T-cell (primary cell): ENCODE measurements around the gene ATAD2B. TPM values are rescaled to one million over a fixed set of nuclear protein-coding genes. Genes with fewer than 3 reads are reported as not detected.

Experiments used
- ATAC-seq, 4 experiments: fragments of 200-7000 bp in 3 of 4; fragments of 150-1000 bp in 1 of 4; cut with Tn5 transposase; replicated peaks in 1 of 4; 1 replicate in 3 of 4; 2 replicates in 1 of 4; pipeline ENCODE4 v1.10.0; 2021; ENCODE audit warnings: moderate library complexity in 3 of 4, mild to moderate bottlenecking in 2 of 4, moderate number of reproducible peaks in 1 of 4
- CTCF ChIA-PET, 2 donors: fragments of 300-600 bp; sonication (Branson Sonifier 250); formaldehyde crosslinking; loops; one replicate each; lab custom pipeline; 2022; ENCODE audit warnings: antibody characterized with exemption in 2 of 2; lab: Charles Lee
- POLR2A ChIA-PET, 2 donors: fragments of 300-600 bp; sonication (Branson Sonifier 250); formaldehyde crosslinking; loops; one replicate each; lab custom pipeline; 2022; ENCODE audit warnings: antibody characterized with exemption in 2 of 2; lab: Charles Lee
- DNase-seq, 35 experiments: peaks; one replicate each; pipeline versions ENCODE4 v3.0.0 to v3.0.0-alpha.2; 2013 to 2023
- H3K27ac ChIP-seq: one replicate; pipeline ENCODE4 v1.5.1; 2013; ENCODE audit warnings: low read length
- H3K27me3 ChIP-seq, 2 experiments: replicated peaks in 1 of 2; 1 replicate in 1 of 2; 2 replicates in 1 of 2; pipeline versions ENCODE4 v1.6.1 to v1.7.0; 2013; ENCODE audit warnings: low read length in 1 of 2, mixed read lengths in 1 of 2; ENCODE audit not compliant: control insufficient read depth in 2 of 2, insufficient read depth in 2 of 2; ENCODE audit errors: extremely low read depth in 1 of 2
- H3K36me3 ChIP-seq, 2 donors: 1 replicate in 1 of 2; 2 replicates in 1 of 2; pipeline versions ENCODE4 v1.6.1 to v1.7.0; 2013; ENCODE audit warnings: low read length in 1 of 2; ENCODE audit not compliant: control insufficient read depth in 2 of 2, insufficient read depth in 1 of 2; ENCODE audit errors: extremely low read depth in 1 of 2
- H3K4me1 ChIP-seq, 2 experiments: 1 replicate in 1 of 2; 2 replicates in 1 of 2; pipeline versions ENCODE4 v1.6.1 to v1.7.0; 2013; ENCODE audit warnings: low read length in 2 of 2, mixed read lengths in 1 of 2; ENCODE audit not compliant: insufficient read depth in 2 of 2, control insufficient read depth in 1 of 2; ENCODE audit errors: extremely low read depth in 1 of 2
- H3K4me3 ChIP-seq, 2 donors: 1 replicate in 1 of 2; 2 replicates in 1 of 2; pipeline versions ENCODE4 v1.5.1 to v1.7.0; 2013; ENCODE audit warnings: mild to moderate bottlenecking in 2 of 2, low read length in 1 of 2, moderate library complexity in 1 of 2; ENCODE audit not compliant: control insufficient read depth in 1 of 2; ENCODE audit errors: extremely low read depth in 1 of 2
- H3K9me3 ChIP-seq: 2 replicates; pipeline ENCODE4 v1.7.0; 2013
- H3K27ac Mint-ChIP-seq, 2 donors: one replicate each; pipeline ENCODE4 v1.8.0; 2020 to 2021; ENCODE audit warnings: mild to moderate bottlenecking in 2 of 2, mixed read lengths in 2 of 2
- H3K27me3 Mint-ChIP-seq, 2 donors: one replicate each; pipeline ENCODE4 v1.8.0; 2021 to 2022; ENCODE audit warnings: mixed read lengths in 2 of 2
- H3K36me3 Mint-ChIP-seq: one replicate; pipeline ENCODE4 v1.8.0; 2021; ENCODE audit warnings: mixed read lengths
- H3K4me1 Mint-ChIP-seq, 3 donors: one replicate each; pipeline ENCODE4 v1.8.0; 2020 to 2022; ENCODE audit warnings: mixed read lengths in 3 of 3, mild to moderate bottlenecking in 1 of 3
- H3K4me3 Mint-ChIP-seq, 3 donors: one replicate each; pipeline ENCODE4 v1.8.0; 2020 to 2022; ENCODE audit warnings: mild to moderate bottlenecking in 3 of 3, mixed read lengths in 3 of 3, moderate library complexity in 3 of 3
- H3K9me3 Mint-ChIP-seq, 3 donors: one replicate each; pipeline ENCODE4 v1.8.0; 2020 to 2022; ENCODE audit warnings: mixed read lengths in 3 of 3
- WGBS: methylation state at CpG from one replicate; pipeline ENCODE4 v1.1.5; 2013; ENCODE audit warnings: missing lambda C conversion rate; ENCODE audit not compliant: insufficient coverage; 5-methylcytosine and 5-hydroxymethylcytosine counted together
- total RNA-seq, 35 experiments: library from RNA in 6 of 35; stranded (reverse) in 6 of 35; fragments of 120-200 nt in 1 of 35; gene quantifications; one replicate each; pipeline versions ENCODE4 v1.2.1 to v1.2.4 and lab custom pipeline; 2013 to 2026

Gene ATAD2B
- total RNA-seq, 5 donors from 2014 or later (not counting 1 experiment from before 2014, with no cell fraction given) = 33.9 to 49.3 (median 40.6) TPM

DNA sequence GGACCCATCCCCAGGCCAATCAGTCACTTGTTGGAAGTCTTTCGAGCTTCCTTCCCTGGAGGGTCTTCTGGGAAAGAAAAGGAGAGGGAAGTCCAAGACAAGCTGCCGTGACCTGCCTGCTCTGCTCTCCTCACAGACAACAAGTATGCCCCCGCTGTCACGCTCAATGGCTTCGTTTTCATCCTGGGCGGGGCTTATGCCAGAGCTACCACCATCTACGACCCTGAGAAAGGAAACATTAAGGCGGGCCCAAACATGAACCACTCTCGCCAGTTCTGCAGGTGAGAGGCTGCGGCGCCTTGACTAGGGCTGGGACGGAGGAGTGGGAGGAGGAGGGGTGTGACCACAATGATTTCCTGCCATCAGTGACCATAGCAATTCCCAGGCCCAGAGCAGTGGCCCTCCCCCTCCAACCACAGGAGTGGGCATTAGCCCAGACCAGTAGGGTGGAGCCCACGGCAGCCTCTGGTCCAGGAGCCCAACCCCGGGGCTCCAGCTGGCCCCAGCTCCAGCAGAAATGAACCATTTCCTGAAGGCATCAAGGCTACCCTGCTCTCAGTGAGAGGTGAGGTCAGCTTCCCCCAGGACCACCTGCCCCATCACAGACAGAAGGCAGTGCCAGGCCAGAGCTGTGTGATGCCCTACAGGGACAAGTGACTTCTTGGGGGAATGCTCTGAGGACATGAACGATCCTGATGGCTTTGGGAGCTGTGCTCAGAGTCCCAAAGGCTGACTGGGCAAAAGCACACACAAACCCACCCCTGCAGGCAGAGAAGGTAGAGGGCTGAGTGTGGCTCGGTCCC is 223.1 kb downstream of the ATAD2B start:
- WGBS = 91% methylated on average over 8 of the region's 16 CpGs
- Mint-ChIP-seq H3K9me3 (no peaks in the 10 kb centered on the region), H3K27ac (no peak overlapping the region), H3K4me3 (no peak overlapping the region), H3K4me1 (peaks cover 0 to 13% (median 0%) of the 10 kb centered on the region in 3 donors), H3K27me3 (no peaks in the 10 kb centered on the region), H3K36me3 (peaks cover 48% of the 10 kb centered on the region)
- no peaks in the 10 kb centered on the region for H3K4me1 ChIP-seq
- H3K4me3 ChIP-seq = no peak overlapping the region
- POLR2A ChIA-PET = no interaction called here
- ATAC-seq (no peak), DNase-seq (no peak)
- no peaks in the 10 kb centered on the region for H3K9me3 ChIP-seq
- no peak overlapping the region for H3K27ac ChIP-seq
- CTCF ChIA-PET = no interaction called here
- peaks cover 12 to 17% of the 10 kb centered on the region in 2 donors for H3K36me3 ChIP-seq
- H3K27me3 ChIP-seq = no peaks in the 10 kb centered on the region

- Histone ChIP-seq H3K27me3 (no peaks in the 10 kb centered on the region), H3K36me3 (peaks cover 12 to 16% of the 10 kb centered on the region in 2 donors), H3K9me3 (no peaks in the 10 kb centered on the region), H3K4me1 (no peaks in the 10 kb centered on the region), H3K4me3 (no peak overlapping the region), H3K27ac (no peak overlapping the region)
- no peak overlapping the region for H3K4me3 Mint-ChIP-seq
- no peak for DNase-seq
- H3K9me3 Mint-ChIP-seq = no peaks in the 10 kb centered on the region
- no peak for ATAC-seq
- WGBS = 96% methylated on average over 15 of the region's 17 CpGs
- H3K27me3 Mint-ChIP-seq = no peaks in the 10 kb centered on the region
- ChIA-PET CTCF (no interaction called here), POLR2A (no interaction called here)
- peaks cover 44% of the 10 kb centered on the region for H3K36me3 Mint-ChIP-seq
- H3K4me1 Mint-ChIP-seq = peaks cover 0 to 13% (median 0%) of the 10 kb centered on the region in 3 donors
- H3K27ac Mint-ChIP-seq = no peak overlapping the region
Observed at GRCh38 chr2:23703037-23703582, 223.8 kb downstream of the ATAD2B start.

DNA sequence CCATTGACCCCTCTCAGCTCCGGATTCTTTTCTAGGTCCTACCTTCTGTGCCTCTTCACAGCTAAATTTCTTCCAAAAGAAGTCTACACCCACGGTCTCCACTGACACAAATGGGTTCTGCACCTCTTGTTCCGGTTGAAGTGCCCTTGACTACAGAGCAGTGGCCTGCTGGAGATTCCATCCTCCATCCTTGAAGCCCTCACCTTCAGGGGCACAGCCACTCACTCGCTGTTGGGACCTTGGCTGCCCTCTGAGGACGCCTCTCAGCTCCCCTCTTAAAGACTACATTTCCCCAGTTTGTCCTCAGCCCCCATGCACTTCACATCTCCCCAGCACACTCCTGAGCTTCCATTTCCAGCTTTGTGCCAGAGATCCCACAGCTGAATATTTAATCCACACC is 226.3 kb downstream of the ATAD2B start:
- H3K27ac Mint-ChIP-seq = no peak overlapping the region

DNA sequence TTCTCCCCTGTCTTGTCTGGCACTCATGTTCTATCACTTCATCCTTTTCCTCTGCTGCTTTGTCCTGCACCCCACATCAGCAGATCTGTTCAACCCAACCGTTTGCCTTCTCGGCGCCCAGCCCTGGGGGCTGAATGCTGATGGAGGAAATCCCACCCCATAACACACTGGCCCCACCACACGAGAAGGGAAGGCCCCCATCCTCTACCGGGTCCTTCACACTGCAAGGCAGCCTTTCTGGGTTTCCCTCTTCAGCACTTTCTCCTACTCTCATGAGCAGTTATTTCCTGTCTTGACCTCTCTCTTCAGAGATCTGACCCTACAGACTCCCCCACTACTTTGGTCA is 227.4 kb downstream of the ATAD2B start:
- Histone ChIP-seq H3K9me3 (no peaks in the 10 kb centered on the region), H3K27ac (no peak overlapping the region), H3K36me3 (peaks cover 0 to 7% of the 10 kb centered on the region in 2 donors), H3K4me1 (no peaks in the 10 kb centered on the region), H3K4me3 (no peak overlapping the region), H3K27me3 (no peaks in the 10 kb centered on the region)
- 85% methylated on average over 4 of the region's 5 CpGs for WGBS
- Mint-ChIP-seq H3K36me3 (peaks cover 22% of the 10 kb centered on the region), H3K27me3 (no peaks in the 10 kb centered on the region), H3K4me1 (peaks cover 0 to 16% (median 0%) of the 10 kb centered on the region in 3 donors), H3K4me3 (no peak overlapping the region), H3K27ac (no peak overlapping the region), H3K9me3 (no peaks in the 10 kb centered on the region)
- DNase-seq = no peak
- ChIA-PET POLR2A (interaction anchor here in 1 of 2 donors (0.6 kb wide), 1 partner anchor 23 kb away, joined by 4 read pairs; no protein-coding TSS in a partner anchor), CTCF (no interaction called here)
- ATAC-seq = no peak

More for the DNA sequence above, 226.3 kb downstream of the ATAD2B start:
- no peak for ATAC-seq
- ChIA-PET CTCF (no interaction called here), POLR2A (no interaction called here)
- WGBS = 92% methylated on average over 5 of the region's 5 CpGs
- H3K27me3 ChIP-seq = no peaks in the 10 kb centered on the region
- H3K36me3 Mint-ChIP-seq = peaks cover 25% of the 10 kb centered on the region
- H3K9me3 Mint-ChIP-seq = no peaks in the 10 kb centered on the region
- H3K4me3 ChIP-seq = no peak overlapping the region
- H3K27me3 Mint-ChIP-seq = no peaks in the 10 kb centered on the region
- H3K4me1 ChIP-seq = no peaks in the 10 kb centered on the region
- DNase-seq = no peak
- no peak overlapping the region for H3K27ac ChIP-seq
- peaks cover 2 to 7% of the 10 kb centered on the region in 2 donors for H3K36me3 ChIP-seq
- H3K4me1 Mint-ChIP-seq = peaks cover 0 to 13% (median 0%) of the 10 kb centered on the region in 3 donors
- no peaks in the 10 kb centered on the region for H3K9me3 ChIP-seq
- no peak overlapping the region for H3K4me3 Mint-ChIP-seq

DNA sequence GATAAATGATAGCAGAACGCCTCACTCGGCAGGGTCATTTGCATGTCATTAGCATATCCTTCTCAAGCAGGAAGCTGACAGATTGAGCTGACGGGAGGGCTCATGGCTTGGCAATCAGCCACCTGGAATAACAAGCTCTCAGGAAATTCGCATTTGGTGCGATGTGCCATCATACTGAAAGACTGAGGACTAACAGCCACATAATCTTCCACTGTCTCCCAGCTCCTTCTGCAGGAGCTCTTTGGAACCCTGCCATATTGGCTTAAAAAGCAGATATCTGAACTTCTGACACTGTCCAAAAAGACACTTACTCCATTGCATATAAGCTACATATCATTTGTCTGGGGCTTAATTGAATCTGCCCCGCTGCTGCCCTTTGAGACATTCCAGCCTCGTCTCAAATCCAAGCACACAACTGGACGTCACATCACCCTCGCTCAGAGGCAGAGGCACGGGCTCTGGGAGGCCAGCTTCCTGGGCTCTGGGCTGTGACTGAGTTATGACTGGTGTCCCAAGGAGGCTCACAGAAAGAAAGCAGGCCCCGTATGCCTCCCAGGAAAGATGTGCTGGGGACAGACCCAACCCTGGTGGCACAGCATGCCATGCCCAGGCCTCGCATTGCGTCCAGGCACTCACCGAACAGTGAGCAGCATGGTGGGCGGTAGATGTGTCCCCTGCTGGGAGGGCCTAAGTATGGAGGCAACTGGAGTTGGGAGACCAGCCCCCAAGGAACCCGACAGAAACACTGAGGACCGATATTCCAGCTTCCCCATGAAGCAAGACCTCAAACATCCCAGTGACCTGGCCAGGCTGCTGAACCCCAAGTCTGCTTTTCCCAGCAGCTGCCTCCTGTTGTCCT is 228.0 kb downstream of the ATAD2B start:
- WGBS = 92% methylated on average over 16 of the region's 17 CpGs
- Mint-ChIP-seq H3K9me3 (no peaks in the 10 kb centered on the region), H3K27me3 (no peaks in the 10 kb centered on the region), H3K36me3 (peaks cover 28% of the 10 kb centered on the region), H3K27ac (no peak overlapping the region), H3K4me3 (no peak overlapping the region), H3K4me1 (peaks cover 0 to 19% (median 0%) of the 10 kb centered on the region in 3 donors)
- Histone ChIP-seq H3K4me1 (no peaks in the 10 kb centered on the region), H3K9me3 (no peaks in the 10 kb centered on the region), H3K4me3 (no peak overlapping the region), H3K27me3 (no peaks in the 10 kb centered on the region), H3K27ac (no peak overlapping the region), H3K36me3 (peaks cover 0 to 3% of the 10 kb centered on the region in 2 donors)
- DNase-seq = no peak
- CTCF ChIA-PET = no interaction called here
- POLR2A ChIA-PET = interaction anchor here in 1 of 2 donors (0.6 kb wide), 1 partner anchor 23 kb away, joined by 4 read pairs; no protein-coding TSS in a partner anchor
- no peak for ATAC-seq
